GM21390 (cell line): ENCODE measurements around the gene KLF12.

Source experiments
- ATAC-seq: cut with Tn5 transposase; IDR thresholded peaks from one replicate; pipeline ENCODE4 v1.9.1; 2021; ENCODE audit not compliant: unreplicated experiment

KLF12 gene

GRCh38 chr13:74104661-74105275 is 29.4 kb downstream of the KLF12 start:
- no peak for ATAC-seq

- no peak for ATAC-seq
Observed at GRCh38 chr13:74103970-74104555, 30.1 kb downstream of the KLF12 start.

GRCh38 chr13:74103196-74103595 is 31.0 kb downstream of the KLF12 start:
- ATAC-seq: no peak

- ATAC-seq: no peak
Observed at GRCh38 chr13:74102691-74103090, 31.5 kb downstream of the KLF12 start.

GRCh38 chr13:74101436-74101835 is 32.8 kb downstream of the KLF12 start:
- ATAC-seq: no peak

GRCh38 chr13:74098077-74098476 is 36.1 kb downstream of the KLF12 start:
- no peak for ATAC-seq

- no peak for ATAC-seq
Observed at GRCh38 chr13:74097116-74097515, 37.1 kb downstream of the KLF12 start.

GRCh38 chr13:74093691-74094090 is 40.5 kb downstream of the KLF12 start:
- no peak for ATAC-seq

GRCh38 chr13:74092711-74093110 is 41.5 kb downstream of the KLF12 start:
- ATAC-seq: no peak

- peak; percentile 75 for ATAC-seq
Observed at GRCh38 chr13:74090869-74091605, 43.2 kb downstream of the KLF12 start.

GRCh38 chr13:74090397-74090796 is 43.8 kb downstream of the KLF12 start:
- no peak for ATAC-seq

GRCh38 chr13:74087357-74087756 is 46.8 kb downstream of the KLF12 start:
- ATAC-seq: no peak
